ENCODE results near the gene SMC4. TPM values are rescaled to one million over a fixed set of nuclear protein-coding genes. Genes with fewer than 3 reads are reported as not detected.
"Not testable (repeated sequence)": the region's sequence is repeated elsewhere in the genome, so short reads cannot be mapped to it uniquely, and the experiment has no call there.

Gene SMC4
- 174 TPM for polyA plus RNA-seq (2013)

GRCh38 chr3:160399125-160400029, at the start of gene SMC4, which contains the start of gene IFT80:
TSS of gene SMC4 (plus strand) at chr3:160399650. CDS start at chr3:160400827, 1,177 bp downstream.
TSS of gene IFT80 (minus strand) at chr3:160399225. CDS start at chr3:160384600, 14,625 bp downstream.
- Histone ChIP-seq H3K4me1 (ENCODE audit: control extremely low read depth in 1 of 4, control insufficient read depth in 4 of 4, insufficient read depth in 4 of 4, low read length in 3 of 4) (peaks cover 22 to 48% (median 36%) of the 10 kb centered on the region in 4 experiments), H3K27me3 (replicated peaks in 2 of 5; ENCODE audit: control insufficient read depth in 4 of 5, insufficient read depth in 5 of 5, low read length in 4 of 5) (no peaks in the 10 kb centered on the region), H3K36me3 (ENCODE audit: control insufficient read depth in 4 of 4, insufficient read depth in 4 of 4, low read length in 3 of 4) (peaks cover 0 to 7% (median 0%) of the 10 kb centered on the region in 4 experiments), H3K9me3 (ENCODE audit: control extremely low read depth in 1 of 5, control insufficient read depth in 4 of 5, insufficient read depth in 2 of 5, low read depth in 1 of 5, low read length in 4 of 5) (no peaks in the 10 kb centered on the region), H3K27ac (ENCODE audit: insufficient read depth in 1 of 2, low read depth in 1 of 2, low read length in 2 of 2, poor library complexity in 1 of 2, severe bottlenecking in 2 of 2) (peak within 1 kb of the TSS; percentile 86 to 95), H3K4me3 (ENCODE audit: control insufficient read depth in 1 of 7, extremely low read depth in 1 of 7, insufficient read depth in 4 of 7, low read depth in 2 of 7, low read length in 6 of 7) (peak within 1 kb of the TSS; percentile 88 to 99 (median 98))
- CTCF ChIA-PET = interaction anchor here (1.0 kb wide), 1 partner anchor 14 kb away, joined by 3 read pairs; no protein-coding TSS in a partner anchor
- DNase-seq = peak; percentile 96 to 98 (median 97)
- 0% methylated on average over 45 of the region's 63 CpGs for WGBS (ENCODE audit: insufficient coverage)
- POLR2A ChIA-PET = interaction anchor here (0.9 kb wide), 1 partner anchor 10 kb away, joined by 4 read pairs; no protein-coding TSS in a partner anchor

GRCh38 chr3:160355826-160356225, 43.6 kb upstream of the SMC4 start:
- POLR2A ChIA-PET = no interaction called here
- no peak for DNase-seq
- Histone ChIP-seq H3K9me3 (ENCODE audit: control extremely low read depth in 1 of 5, control insufficient read depth in 4 of 5, insufficient read depth in 2 of 5, low read depth in 1 of 5, low read length in 4 of 5) (no peaks in the 10 kb centered on the region), H3K36me3 (ENCODE audit: control insufficient read depth in 4 of 4, insufficient read depth in 4 of 4, low read length in 3 of 4) (peaks cover 0 to 25% (median 9%) of the 10 kb centered on the region in 4 experiments), H3K27ac (ENCODE audit: insufficient read depth in 1 of 2, low read depth in 1 of 2, low read length in 2 of 2, poor library complexity in 1 of 2, severe bottlenecking in 2 of 2) (no peak overlapping the region), H3K27me3 (replicated peaks in 2 of 5; ENCODE audit: control insufficient read depth in 4 of 5, insufficient read depth in 5 of 5, low read length in 4 of 5) (no peaks in the 10 kb centered on the region), H3K4me3 (ENCODE audit: control insufficient read depth in 1 of 7, extremely low read depth in 1 of 7, insufficient read depth in 4 of 7, low read depth in 2 of 7, low read length in 6 of 7) (no peak overlapping the region), H3K4me1 (ENCODE audit: control extremely low read depth in 1 of 4, control insufficient read depth in 4 of 4, insufficient read depth in 4 of 4, low read length in 3 of 4) (no peaks in the 10 kb centered on the region)
- no CpG with 5 or more reads among the region's 4 CpGs for WGBS (ENCODE audit: insufficient coverage)
- CTCF ChIA-PET = interaction anchor here (0.6 to 1.5 kb wide), 3 partner anchors 11 to 36 kb away, joined by 3 read pairs; no protein-coding TSS in a partner anchor

- CTCF ChIA-PET; H3K9me3 ChIP-seq (ENCODE audit: control extremely low read depth in 1 of 5, control insufficient read depth in 4 of 5, insufficient read depth in 2 of 5, low read depth in 1 of 5, low read length in 4 of 5); DNase-seq; H3K4me1 ChIP-seq (ENCODE audit: control extremely low read depth in 1 of 4, control insufficient read depth in 4 of 4, insufficient read depth in 4 of 4, low read length in 3 of 4); H3K27ac ChIP-seq (ENCODE audit: insufficient read depth in 1 of 2, low read depth in 1 of 2, low read length in 2 of 2, poor library complexity in 1 of 2, severe bottlenecking in 2 of 2); POLR2A ChIA-PET; H3K4me3 ChIP-seq (ENCODE audit: control insufficient read depth in 1 of 7, extremely low read depth in 1 of 7, insufficient read depth in 4 of 7, low read depth in 2 of 7, low read length in 6 of 7): not testable (repeated sequence)
- peaks cover 0 to 26% (median 9%) of the 10 kb centered on the region in 5 experiments for H3K27me3 ChIP-seq (replicated peaks in 2 of 5; ENCODE audit: control insufficient read depth in 4 of 5, insufficient read depth in 5 of 5, low read length in 4 of 5)
- WGBS (ENCODE audit: insufficient coverage) = 60% methylated on average over 1 of the region's 2 CpGs
- H3K36me3 ChIP-seq (ENCODE audit: control insufficient read depth in 4 of 4, insufficient read depth in 4 of 4, low read length in 3 of 4) = peaks cover 0 to 25% (median 4%) of the 10 kb centered on the region in 4 experiments
Observed at GRCh38 chr3:160362896-160363295, 36.6 kb upstream of the SMC4 start.

- ChIA-PET CTCF (interaction anchor here (1.0 kb wide), 1 partner anchor 14 kb away, joined by 3 read pairs; no protein-coding TSS in a partner anchor), POLR2A (no interaction called here)
- Histone ChIP-seq H3K4me3 (ENCODE audit: control insufficient read depth in 1 of 7, extremely low read depth in 1 of 7, insufficient read depth in 4 of 7, low read depth in 2 of 7, low read length in 6 of 7) (no peak overlapping the region), H3K4me1 (ENCODE audit: control extremely low read depth in 1 of 4, control insufficient read depth in 4 of 4, insufficient read depth in 4 of 4, low read length in 3 of 4) (peaks cover 3 to 10% (median 5%) of the 10 kb centered on the region in 4 experiments), H3K27me3 (replicated peaks in 2 of 5; ENCODE audit: control insufficient read depth in 4 of 5, insufficient read depth in 5 of 5, low read length in 4 of 5) (peaks cover 0 to 33% (median 11%) of the 10 kb centered on the region in 5 experiments), H3K27ac (ENCODE audit: insufficient read depth in 1 of 2, low read depth in 1 of 2, low read length in 2 of 2, poor library complexity in 1 of 2, severe bottlenecking in 2 of 2) (no peak overlapping the region), H3K36me3 (ENCODE audit: control insufficient read depth in 4 of 4, insufficient read depth in 4 of 4, low read length in 3 of 4) (peaks cover 0 to 20% (median 1%) of the 10 kb centered on the region in 4 experiments), H3K9me3 (ENCODE audit: control extremely low read depth in 1 of 5, control insufficient read depth in 4 of 5, insufficient read depth in 2 of 5, low read depth in 1 of 5, low read length in 4 of 5) (peaks cover 0 to 2% (median 0%) of the 10 kb centered on the region in 5 experiments)
- 100% methylated on average over 1 of the region's 1 CpG for WGBS (ENCODE audit: insufficient coverage)
- no peak for DNase-seq
Observed at GRCh38 chr3:160365869-160366522, 33.5 kb upstream of the SMC4 start.

- WGBS (ENCODE audit: insufficient coverage) = no CpG with 5 or more reads among the region's 2 CpGs
- H3K9me3 ChIP-seq (ENCODE audit: control extremely low read depth in 1 of 5, control insufficient read depth in 4 of 5, insufficient read depth in 2 of 5, low read depth in 1 of 5, low read length in 4 of 5) = peaks cover 0 to 6% (median 0%) of the 10 kb centered on the region in 5 experiments
- H3K27ac ChIP-seq (ENCODE audit: insufficient read depth in 1 of 2, low read depth in 1 of 2, low read length in 2 of 2, poor library complexity in 1 of 2, severe bottlenecking in 2 of 2) = no peak overlapping the region
- ChIA-PET POLR2A (no interaction called here), CTCF (interaction anchor here (0.7 to 1.0 kb wide), 2 partner anchors 22 to 336 kb away, joined by 3 read pairs; no protein-coding TSS in a partner anchor)
- peaks cover 3 to 31% (median 7%) of the 10 kb centered on the region in 4 experiments for H3K36me3 ChIP-seq (ENCODE audit: control insufficient read depth in 4 of 4, insufficient read depth in 4 of 4, low read length in 3 of 4)
- peaks cover 3 to 10% (median 5%) of the 10 kb centered on the region in 4 experiments for H3K4me1 ChIP-seq (ENCODE audit: control extremely low read depth in 1 of 4, control insufficient read depth in 4 of 4, insufficient read depth in 4 of 4, low read length in 3 of 4)
- peaks cover 0 to 49% (median 19%) of the 10 kb centered on the region in 5 experiments for H3K27me3 ChIP-seq (replicated peaks in 2 of 5; ENCODE audit: control insufficient read depth in 4 of 5, insufficient read depth in 5 of 5, low read length in 4 of 5)
- peak; percentile 66 to 96 (median 92) for DNase-seq
- no peak overlapping the region for H3K4me3 ChIP-seq (ENCODE audit: control insufficient read depth in 1 of 7, extremely low read depth in 1 of 7, insufficient read depth in 4 of 7, low read depth in 2 of 7, low read length in 6 of 7)
Observed at GRCh38 chr3:160368804-160369203, 30.6 kb upstream of the SMC4 start.

- Histone ChIP-seq H3K27ac (ENCODE audit: insufficient read depth in 1 of 2, low read depth in 1 of 2, low read length in 2 of 2, poor library complexity in 1 of 2, severe bottlenecking in 2 of 2) (no peak overlapping the region), H3K9me3 (ENCODE audit: control extremely low read depth in 1 of 5, control insufficient read depth in 4 of 5, insufficient read depth in 2 of 5, low read depth in 1 of 5, low read length in 4 of 5) (peaks cover 0 to 4% (median 0%) of the 10 kb centered on the region in 5 experiments), H3K36me3 (ENCODE audit: control insufficient read depth in 4 of 4, insufficient read depth in 4 of 4, low read length in 3 of 4) (peaks cover 3 to 35% (median 12%) of the 10 kb centered on the region in 4 experiments), H3K27me3 (replicated peaks in 2 of 5; ENCODE audit: control insufficient read depth in 4 of 5, insufficient read depth in 5 of 5, low read length in 4 of 5) (peaks cover 0 to 55% (median 19%) of the 10 kb centered on the region in 5 experiments), H3K4me3 (ENCODE audit: control insufficient read depth in 1 of 7, extremely low read depth in 1 of 7, insufficient read depth in 4 of 7, low read depth in 2 of 7, low read length in 6 of 7) (no peak overlapping the region), H3K4me1 (ENCODE audit: control extremely low read depth in 1 of 4, control insufficient read depth in 4 of 4, insufficient read depth in 4 of 4, low read length in 3 of 4) (peaks cover 3 to 10% (median 5%) of the 10 kb centered on the region in 4 experiments)
- DNase-seq = peak in 1 of 3 donors; percentile 14
- ChIA-PET POLR2A (no interaction called here), CTCF (interaction anchor here (0.9 to 1.0 kb wide), 3 partner anchors 8 to 337 kb away, joined by 3 to 4 read pairs (median 3); partner anchors contain the start of gene C3orf80)
- no CpG with 5 or more reads among the region's 1 CpG for WGBS (ENCODE audit: insufficient coverage)
Observed at GRCh38 chr3:160369784-160370183, 29.7 kb upstream of the SMC4 start.

Measured in common myeloid progenitor, CD34-positive (primary cell).